Measurements from ENCODE around the gene TSPEAR.
"Not testable (repeated sequence)": the region's sequence is repeated elsewhere in the genome, so short reads cannot be mapped to it uniquely, and the experiment has no call there.

DNA sequence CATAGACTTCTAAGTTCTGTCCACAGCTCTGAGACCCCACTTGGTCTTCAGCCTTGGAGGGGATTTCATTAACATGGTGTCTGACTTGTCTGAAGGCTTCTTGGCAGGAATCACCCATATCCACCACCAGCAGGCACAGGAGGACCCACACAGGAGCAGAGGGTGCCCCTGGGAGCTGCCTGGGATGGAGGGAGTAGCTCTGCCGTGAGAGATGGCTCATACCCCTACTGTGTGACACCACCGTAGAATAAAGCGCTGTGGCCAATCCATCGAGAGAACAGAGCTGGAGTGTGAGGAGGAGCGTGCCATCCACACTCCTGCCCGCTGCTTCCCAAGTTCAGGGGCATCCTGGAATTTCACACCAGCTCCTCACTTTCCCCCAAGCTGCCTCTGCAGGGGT, 26.3 kb downstream of the TSPEAR start:
- TF ChIP-seq, protein P1, sequence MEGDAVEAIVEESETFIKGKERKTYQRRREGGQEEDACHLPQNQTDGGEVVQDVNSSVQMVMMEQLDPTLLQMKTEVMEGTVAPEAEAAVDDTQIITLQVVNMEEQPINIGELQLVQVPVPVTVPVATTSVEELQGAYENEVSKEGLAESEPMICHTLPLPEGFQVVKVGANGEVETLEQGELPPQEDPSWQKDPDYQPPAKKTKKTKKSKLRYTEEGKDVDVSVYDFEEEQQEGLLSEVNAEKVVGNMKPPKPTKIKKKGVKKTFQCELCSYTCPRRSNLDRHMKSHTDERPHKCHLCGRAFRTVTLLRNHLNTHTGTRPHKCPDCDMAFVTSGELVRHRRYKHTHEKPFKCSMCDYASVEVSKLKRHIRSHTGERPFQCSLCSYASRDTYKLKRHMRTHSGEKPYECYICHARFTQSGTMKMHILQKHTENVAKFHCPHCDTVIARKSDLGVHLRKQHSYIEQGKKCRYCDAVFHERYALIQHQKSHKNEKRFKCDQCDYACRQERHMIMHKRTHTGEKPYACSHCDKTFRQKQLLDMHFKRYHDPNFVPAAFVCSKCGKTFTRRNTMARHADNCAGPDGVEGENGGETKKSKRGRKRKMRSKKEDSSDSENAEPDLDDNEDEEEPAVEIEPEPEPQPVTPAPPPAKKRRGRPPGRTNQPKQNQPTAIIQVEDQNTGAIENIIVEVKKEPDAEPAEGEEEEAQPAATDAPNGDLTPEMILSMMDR (IDR thresholded peaks at IDR 0.05): not testable (repeated sequence)
- TF ChIP-seq POLR2AphosphoS5 (IDR thresholded peaks at IDR 0.05; ENCODE audit: low read depth, low read length): not testable (repeated sequence)
